Fibroblast of lung (primary cell): ENCODE data around the gene FCGR1A.
"Not testable (repeated sequence)": the region's sequence is repeated elsewhere in the genome, so short reads cannot be mapped to it uniquely, and the experiment has no call there.

Source experiments
- CTCF ChIP-seq, 2 donors: IDR thresholded peaks in 1 of 2; conservative IDR thresholded peaks in 1 of 2; 1 replicate in 1 of 2; 2 replicates in 1 of 2; pipeline ENCODE4 v1.5.1; 2011 to 2012; ENCODE audit warnings: low read length in 2 of 2, control low read depth in 1 of 2, inconsistent platforms in 1 of 2, low read depth in 1 of 2, mild to moderate bottlenecking in 1 of 2
- EZH2 ChIP-seq: IDR thresholded peaks from 2 replicates; pipeline ENCODE4 v1.5.1; 2012; ENCODE audit warnings: low read length, control low read depth, mild to moderate bottlenecking; ENCODE audit errors: missing control alignments

- not testable (repeated sequence) for TF ChIP-seq CTCF (conservative IDR thresholded peaks at IDR 0.05 in 1 of 2, IDR thresholded peaks at IDR 0.05 in 1 of 2; ENCODE audit: low read depth in 1 of 2, low read length in 2 of 2); EZH2
Measured at GRCh38 chr1:149740590-149741230, 41.8 kb upstream of the FCGR1A start.
